Measurements from ENCODE around the gene PPIL4. TPM values are rescaled to one million over a fixed set of nuclear protein-coding genes. Genes with fewer than 3 reads are reported as not detected.
A peak's percentile ranks its signal among the peaks of the same experiment; 100 is the strongest.

PPIL4 gene
- total RNA-seq, 1 experiment from 2014 or later = 27.7 TPM

DNA sequence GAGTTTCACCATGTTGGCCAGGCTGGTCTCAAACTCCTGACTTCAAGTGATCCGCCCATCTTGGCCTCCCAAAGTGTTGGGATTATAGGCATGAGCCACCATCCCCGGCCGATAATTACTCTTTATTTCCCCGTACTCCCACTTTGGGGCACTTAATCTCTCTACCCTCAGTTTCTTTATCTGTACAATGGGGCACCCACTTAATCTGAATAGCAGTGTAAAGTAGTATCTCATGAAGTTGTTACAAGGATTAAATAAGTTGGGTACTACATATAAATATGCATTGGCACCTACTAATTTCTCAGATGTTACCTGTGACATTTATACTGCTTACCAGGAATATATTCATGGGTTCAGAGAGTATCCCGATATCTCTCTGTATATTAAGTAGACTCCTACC, 35.5 kb upstream of the PPIL4 start (continued):
- TF ChIP-seq, protein P1, sequence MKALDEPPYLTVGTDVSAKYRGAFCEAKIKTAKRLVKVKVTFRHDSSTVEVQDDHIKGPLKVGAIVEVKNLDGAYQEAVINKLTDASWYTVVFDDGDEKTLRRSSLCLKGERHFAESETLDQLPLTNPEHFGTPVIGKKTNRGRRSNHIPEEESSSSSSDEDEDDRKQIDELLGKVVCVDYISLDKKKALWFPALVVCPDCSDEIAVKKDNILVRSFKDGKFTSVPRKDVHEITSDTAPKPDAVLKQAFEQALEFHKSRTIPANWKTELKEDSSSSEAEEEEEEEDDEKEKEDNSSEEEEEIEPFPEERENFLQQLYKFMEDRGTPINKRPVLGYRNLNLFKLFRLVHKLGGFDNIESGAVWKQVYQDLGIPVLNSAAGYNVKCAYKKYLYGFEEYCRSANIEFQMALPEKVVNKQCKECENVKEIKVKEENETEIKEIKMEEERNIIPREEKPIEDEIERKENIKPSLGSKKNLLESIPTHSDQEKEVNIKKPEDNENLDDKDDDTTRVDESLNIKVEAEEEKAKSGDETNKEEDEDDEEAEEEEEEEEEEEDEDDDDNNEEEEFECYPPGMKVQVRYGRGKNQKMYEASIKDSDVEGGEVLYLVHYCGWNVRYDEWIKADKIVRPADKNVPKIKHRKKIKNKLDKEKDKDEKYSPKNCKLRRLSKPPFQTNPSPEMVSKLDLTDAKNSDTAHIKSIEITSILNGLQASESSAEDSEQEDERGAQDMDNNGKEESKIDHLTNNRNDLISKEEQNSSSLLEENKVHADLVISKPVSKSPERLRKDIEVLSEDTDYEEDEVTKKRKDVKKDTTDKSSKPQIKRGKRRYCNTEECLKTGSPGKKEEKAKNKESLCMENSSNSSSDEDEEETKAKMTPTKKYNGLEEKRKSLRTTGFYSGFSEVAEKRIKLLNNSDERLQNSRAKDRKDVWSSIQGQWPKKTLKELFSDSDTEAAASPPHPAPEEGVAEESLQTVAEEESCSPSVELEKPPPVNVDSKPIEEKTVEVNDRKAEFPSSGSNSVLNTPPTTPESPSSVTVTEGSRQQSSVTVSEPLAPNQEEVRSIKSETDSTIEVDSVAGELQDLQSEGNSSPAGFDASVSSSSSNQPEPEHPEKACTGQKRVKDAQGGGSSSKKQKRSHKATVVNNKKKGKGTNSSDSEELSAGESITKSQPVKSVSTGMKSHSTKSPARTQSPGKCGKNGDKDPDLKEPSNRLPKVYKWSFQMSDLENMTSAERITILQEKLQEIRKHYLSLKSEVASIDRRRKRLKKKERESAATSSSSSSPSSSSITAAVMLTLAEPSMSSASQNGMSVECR (CRISPR knock-in tag; IDR thresholded peaks at IDR 0.05; ENCODE audit: borderline replicate concordance) = no peak
- TF ChIP-seq, protein P2, sequence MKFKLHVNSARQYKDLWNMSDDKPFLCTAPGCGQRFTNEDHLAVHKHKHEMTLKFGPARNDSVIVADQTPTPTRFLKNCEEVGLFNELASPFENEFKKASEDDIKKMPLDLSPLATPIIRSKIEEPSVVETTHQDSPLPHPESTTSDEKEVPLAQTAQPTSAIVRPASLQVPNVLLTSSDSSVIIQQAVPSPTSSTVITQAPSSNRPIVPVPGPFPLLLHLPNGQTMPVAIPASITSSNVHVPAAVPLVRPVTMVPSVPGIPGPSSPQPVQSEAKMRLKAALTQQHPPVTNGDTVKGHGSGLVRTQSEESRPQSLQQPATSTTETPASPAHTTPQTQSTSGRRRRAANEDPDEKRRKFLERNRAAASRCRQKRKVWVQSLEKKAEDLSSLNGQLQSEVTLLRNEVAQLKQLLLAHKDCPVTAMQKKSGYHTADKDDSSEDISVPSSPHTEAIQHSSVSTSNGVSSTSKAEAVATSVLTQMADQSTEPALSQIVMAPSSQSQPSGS (CRISPR knock-in tag; IDR thresholded peaks at IDR 0.05; ENCODE audit: borderline replicate concordance, low read depth) = no peak
- TF ChIP-seq GRHL2 (CRISPR knock-in tag; IDR thresholded peaks at IDR 0.05; ENCODE audit: insufficient replicate concordance, severe bottlenecking) = no peak

DNA sequence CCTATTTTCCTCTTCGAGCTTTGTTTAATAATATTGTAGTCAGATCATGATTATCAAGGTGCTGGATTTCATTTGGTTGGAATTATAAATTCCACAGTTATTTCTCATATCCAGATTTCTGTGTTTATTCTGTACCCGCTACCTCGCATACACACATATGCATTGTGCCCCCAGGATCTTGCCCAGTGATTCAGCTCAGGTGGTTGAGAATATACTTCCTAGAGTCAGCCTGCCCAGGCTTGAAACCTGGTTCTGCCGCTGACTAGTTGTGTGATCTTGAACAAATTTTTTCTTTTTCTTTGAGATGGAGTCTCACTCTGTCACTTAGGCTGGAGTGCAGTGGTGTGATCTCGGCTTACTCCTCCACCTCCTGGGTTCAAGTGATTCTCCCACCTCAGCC, 35.0 kb upstream of the PPIL4 start:
- Mint-ChIP-seq H3K27me3 (ENCODE audit: low read depth) (no peaks in the 10 kb centered on the region), H3K27ac (no peak overlapping the region), H3K36me3 (peaks cover 47% of the 10 kb centered on the region), H3K4me1 (no peaks in the 10 kb centered on the region), H3K9me3 (no peaks in the 10 kb centered on the region), H3K4me3 (no peak overlapping the region)
- DNase-seq (ENCODE audit: low spot score) (no peak), ATAC-seq (no peak)
- no peak for TF ChIP-seq TEAD1 (CRISPR knock-in tag; IDR thresholded peaks at IDR 0.05)
- no peak for TF ChIP-seq JUN (CRISPR knock-in tag; IDR thresholded peaks at IDR 0.05)
- CTCF ChIA-PET = no interaction called here
- POLR2A ChIA-PET = no interaction called here

- no peak for DNase-seq (ENCODE audit: low spot score)
- Mint-ChIP-seq H3K4me1 (peaks cover 15% of the 10 kb centered on the region), H3K4me3 (peak overlapping the region; percentile 37), H3K27me3 (ENCODE audit: low read depth) (no peaks in the 10 kb centered on the region; the same call in 1 of the 2 replicates), H3K9me3 (no peaks in the 10 kb centered on the region), H3K36me3 (no peaks in the 10 kb centered on the region), H3K27ac (no peak overlapping the region)
- ChIA-PET POLR2A (no interaction called here), CTCF (no interaction called here)
- no peak for ATAC-seq
- TF ChIP-seq FOXJ3 (CRISPR knock-in tag; IDR thresholded peaks at IDR 0.05; ENCODE audit: borderline replicate concordance) (no peak), ATF6 (CRISPR knock-in tag; IDR thresholded peaks at IDR 0.05) (no peak), CBFB (CRISPR knock-in tag; IDR thresholded peaks at IDR 0.05; ENCODE audit: low read depth) (no peak), NR3C1 (CRISPR knock-in tag; conservative IDR thresholded peaks at IDR 0.05; ENCODE audit: low read depth) (no peak), NFYB (CRISPR knock-in tag; conservative IDR thresholded peaks at IDR 0.05; ENCODE audit: low read depth) (no peak), ZNF532 (CRISPR knock-in tag; IDR thresholded peaks at IDR 0.05; ENCODE audit: borderline replicate concordance) (no peak), ZNF396 (CRISPR knock-in tag; IDR thresholded peaks at IDR 0.05; ENCODE audit: borderline replicate concordance) (no peak), TCF7 (CRISPR knock-in tag; IDR thresholded peaks at IDR 0.05; ENCODE audit: low read depth) (no peak), MYBL2 (CRISPR knock-in tag; IDR thresholded peaks at IDR 0.05) (no peak), OVOL2 (CRISPR knock-in tag; IDR thresholded peaks at IDR 0.05; ENCODE audit: borderline replicate concordance) (no peak)
- TF ChIP-seq, protein P3, sequence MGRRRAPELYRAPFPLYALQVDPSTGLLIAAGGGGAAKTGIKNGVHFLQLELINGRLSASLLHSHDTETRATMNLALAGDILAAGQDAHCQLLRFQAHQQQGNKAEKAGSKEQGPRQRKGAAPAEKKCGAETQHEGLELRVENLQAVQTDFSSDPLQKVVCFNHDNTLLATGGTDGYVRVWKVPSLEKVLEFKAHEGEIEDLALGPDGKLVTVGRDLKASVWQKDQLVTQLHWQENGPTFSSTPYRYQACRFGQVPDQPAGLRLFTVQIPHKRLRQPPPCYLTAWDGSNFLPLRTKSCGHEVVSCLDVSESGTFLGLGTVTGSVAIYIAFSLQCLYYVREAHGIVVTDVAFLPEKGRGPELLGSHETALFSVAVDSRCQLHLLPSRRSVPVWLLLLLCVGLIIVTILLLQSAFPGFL (CRISPR knock-in tag; IDR thresholded peaks at IDR 0.05; ENCODE audit: borderline replicate concordance) = no peak
- TF ChIP-seq, protein P4, sequence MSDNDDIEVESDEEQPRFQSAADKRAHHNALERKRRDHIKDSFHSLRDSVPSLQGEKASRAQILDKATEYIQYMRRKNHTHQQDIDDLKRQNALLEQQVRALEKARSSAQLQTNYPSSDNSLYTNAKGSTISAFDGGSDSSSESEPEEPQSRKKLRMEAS (CRISPR knock-in tag; IDR thresholded peaks at IDR 0.05) = no peak
- TF ChIP-seq, protein P2 (CRISPR knock-in tag; IDR thresholded peaks at IDR 0.05; ENCODE audit: borderline replicate concordance, low read depth) = no peak
Measured at GRCh38 chr6:149567945-149568585, 22.2 kb upstream of the PPIL4 start.

All from WTC11 (cell line).